Kasumi-1 (cell line): ENCODE data around the gene PCID2.
"Not testable (repeated sequence)": the region's sequence is repeated elsewhere in the genome, so short reads cannot be mapped to it uniquely, and the experiment has no call there.

Source experiments
- DNase-seq, 2 experiments: peaks; one replicate each; lab custom pipeline; 2025; lab: John Stamatoyannopoulos, UW

PCID2 gene

DNA sequence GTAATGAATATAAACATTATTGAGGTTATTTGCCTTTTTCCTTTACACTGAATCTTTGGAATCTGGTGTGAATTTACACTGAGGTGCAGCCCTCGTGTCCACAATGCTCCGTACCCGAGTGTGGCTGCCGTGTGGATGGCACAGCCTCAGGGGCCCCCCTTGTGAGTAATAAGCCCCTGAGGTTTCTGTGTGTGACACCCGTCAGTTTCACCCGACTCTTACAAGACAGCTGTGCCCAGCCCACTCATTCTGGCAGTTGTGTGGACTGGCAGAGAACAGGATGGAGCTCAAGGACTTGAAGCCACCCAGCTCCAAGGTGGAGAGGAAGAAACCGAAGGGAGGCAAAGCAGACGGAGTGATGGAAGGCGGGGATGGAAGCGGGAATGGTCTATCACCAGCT, 42.2 kb downstream of the PCID2 start:
- no peak for DNase-seq

DNA sequence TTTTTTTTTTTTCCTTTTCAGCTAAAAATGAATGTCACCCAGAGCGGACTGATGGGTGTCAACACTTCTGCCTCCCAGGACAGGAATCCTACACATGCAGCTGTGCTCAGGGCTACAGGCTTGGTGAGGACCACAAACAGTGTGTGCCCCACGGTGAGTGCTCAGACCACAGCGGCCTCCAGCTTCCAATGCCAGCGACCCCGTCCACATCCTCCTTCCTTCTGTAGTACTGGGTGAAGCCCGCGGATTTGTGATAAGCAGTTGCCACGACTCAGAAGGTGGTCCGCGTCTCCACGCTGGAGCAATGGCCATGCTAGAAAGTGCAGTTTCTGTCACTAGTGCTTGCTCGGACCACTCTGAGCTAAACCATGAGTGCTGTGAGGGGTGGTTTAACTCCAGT, 44.0 kb downstream of the PCID2 start:
- no peak for DNase-seq

DNA sequence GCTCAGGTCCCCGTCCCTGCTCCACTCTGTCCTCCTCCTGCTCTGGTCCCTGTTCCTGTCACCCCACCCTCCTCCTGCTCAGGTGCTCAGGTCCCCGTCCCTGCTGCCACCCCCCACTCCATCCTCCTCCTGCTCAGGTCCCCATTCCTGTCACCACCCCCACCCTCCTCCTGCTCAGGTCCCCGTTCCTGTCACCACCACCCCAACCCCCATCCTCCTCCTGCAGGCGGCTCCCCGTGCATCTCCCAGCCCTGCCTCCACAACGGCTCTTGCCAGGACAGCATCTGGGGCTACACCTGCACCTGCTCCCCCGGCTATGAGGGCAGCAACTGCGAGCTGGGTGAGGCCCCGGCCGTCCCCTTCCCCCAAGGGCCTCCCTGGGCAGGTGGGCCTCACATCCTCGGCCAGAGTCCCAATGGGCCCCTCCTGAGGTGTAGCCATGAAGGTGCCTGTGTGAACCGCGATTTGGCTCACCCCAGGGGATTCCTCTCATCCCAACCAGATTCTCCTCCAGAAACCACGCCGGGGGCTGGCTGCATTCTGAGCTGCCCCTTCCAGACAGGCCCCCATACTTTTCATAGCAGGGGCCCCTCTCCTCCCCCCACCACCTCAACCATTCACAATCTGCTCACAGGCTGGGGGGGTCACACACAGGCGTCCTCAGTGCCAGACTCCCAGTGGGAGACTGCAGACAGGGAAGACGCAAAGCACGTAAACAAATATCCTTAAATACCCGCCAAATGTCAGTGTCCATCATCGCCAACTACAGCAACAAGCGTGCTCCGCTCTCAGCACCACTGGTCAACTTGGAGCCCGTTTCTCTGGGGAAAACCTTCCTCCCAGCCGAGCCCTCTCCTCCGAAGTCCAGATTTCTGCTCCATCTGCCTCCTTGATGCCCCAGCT, 45.4 kb downstream of the PCID2 start:
- DNase-seq: no peak

DNA sequence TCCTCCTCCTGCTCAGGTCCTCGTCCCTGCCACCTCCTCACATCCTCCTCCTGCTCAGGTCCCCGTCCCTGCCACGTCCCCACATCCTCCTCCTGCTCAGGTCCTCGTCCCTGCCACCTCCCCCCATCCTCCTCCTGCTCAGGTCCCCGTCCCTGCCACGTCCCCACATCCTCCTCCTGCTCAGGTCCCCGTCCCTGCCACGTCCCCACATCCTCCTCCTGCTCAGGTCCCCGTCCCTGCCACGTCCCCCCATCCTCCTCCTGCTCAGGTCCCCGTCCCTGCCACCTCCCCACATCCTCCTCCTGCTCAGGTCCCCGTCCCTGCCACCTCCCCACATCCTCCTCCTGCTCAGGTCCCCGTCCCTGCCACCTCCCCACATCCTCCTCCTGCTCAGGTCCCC, 46.5 kb downstream of the PCID2 start:
- DNase-seq: not testable (repeated sequence)

DNA sequence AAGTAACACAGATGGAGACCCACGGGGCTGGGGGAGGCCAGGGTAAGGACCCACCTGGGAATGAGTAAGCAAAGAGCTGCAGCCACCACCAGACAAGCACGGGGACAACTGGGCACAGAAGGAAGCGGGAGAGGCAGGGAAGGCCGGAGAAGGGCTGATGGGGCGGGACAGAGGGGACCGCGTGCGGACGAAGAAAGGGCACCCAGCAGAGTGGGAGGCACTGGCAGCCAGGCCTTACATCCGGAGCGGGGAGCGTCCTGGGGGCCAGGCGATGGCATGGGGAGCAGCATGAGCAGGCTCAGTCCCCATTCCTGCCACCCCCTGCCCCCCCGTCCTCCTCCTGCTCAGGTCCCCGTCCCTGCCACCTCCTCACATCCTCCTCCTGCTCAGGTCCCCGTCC, 47.0 kb downstream of the PCID2 start:
- DNase-seq: no peak

DNA sequence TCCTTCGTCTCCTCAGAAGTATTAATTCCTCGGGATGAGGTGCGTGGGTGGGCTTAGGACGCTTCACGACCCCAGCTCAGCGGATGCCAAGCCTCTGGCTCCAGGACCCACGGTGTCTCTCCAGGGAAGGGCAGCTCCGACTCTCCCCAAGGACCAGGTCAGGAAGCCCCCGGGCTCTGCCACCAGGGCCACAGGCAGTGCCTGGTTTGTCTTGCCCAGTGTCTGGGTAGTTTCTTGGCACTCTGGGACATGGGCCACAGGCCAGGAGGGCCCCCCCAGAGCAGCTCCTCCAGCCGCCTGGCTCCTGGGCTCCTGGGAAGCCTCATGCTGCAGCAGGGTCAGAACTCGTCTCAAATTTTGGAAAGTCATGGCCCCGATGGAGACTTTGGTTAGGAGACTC, 47.5 kb downstream of the PCID2 start:
- DNase-seq: no peak

DNA sequence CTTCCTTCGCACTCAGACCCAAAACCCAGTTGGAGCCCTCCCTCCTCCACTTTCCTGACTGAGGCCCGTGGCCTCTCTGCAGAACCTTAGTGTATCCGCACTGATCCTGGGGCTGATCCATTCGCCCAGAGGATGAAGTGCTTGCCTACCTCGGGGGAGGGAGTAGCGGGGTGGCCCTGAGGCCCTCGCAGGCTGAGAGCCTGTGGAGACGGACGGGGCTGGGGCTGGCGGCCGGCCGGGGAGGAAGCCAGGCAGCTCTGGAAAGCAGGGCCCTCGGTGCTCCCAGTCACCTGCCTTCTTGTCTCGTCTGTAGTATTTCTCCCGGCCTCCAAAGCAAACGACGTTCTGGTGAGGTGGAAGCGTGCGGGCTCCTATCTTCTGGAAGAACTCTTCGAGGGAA, 48.8 kb downstream of the PCID2 start:
- DNase-seq: no peak

GRCh38 chr13:113158946-113159345, 49.5 kb downstream of the PCID2 start:
- no peak for DNase-seq

GRCh38 chr13:113157929-113158747, 50.3 kb downstream of the PCID2 start, which contains the start of gene PROZ:
PROZ (plus strand) TSS chr13:113158648; CDS start chr13:113158661, 13 bp downstream.
- no peak for DNase-seq

DNA sequence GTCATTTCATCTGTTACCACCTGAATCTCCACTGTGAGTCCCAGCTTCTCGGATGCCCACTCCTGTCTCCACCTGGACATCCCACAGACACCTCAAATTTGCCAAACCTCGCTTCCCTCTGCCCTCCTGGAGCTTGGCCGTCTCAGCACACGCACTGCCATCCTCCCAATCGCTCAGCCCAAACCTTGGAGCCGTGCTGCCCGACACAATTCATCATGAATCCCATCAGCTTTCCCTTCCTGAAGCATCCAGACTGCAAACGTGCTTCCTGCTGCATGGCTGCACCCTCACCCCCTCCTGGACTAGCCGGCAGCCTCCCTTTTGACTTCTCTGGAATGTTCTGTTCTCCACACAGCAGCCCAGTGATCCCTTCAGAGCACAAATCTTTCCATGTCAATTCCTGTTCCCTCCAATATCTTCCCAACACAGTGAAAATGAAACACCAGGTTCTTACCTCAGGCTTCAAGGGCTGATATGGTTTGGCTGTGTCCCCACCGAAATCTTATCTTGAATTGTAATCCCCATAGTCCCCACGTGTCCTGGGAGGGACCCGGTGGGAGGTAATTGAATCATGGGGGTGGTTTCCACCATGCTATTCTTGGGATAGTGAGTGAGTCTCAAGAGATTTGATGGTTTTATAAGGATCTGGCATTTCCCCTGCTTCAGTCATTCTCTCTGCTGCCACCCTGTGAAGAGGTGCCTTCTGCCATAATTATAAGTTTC, 51.1 kb downstream of the PCID2 start:
- no peak for DNase-seq

GRCh38 chr13:113155982-113156655, 52.4 kb downstream of the PCID2 start:
- no peak for DNase-seq

DNA sequence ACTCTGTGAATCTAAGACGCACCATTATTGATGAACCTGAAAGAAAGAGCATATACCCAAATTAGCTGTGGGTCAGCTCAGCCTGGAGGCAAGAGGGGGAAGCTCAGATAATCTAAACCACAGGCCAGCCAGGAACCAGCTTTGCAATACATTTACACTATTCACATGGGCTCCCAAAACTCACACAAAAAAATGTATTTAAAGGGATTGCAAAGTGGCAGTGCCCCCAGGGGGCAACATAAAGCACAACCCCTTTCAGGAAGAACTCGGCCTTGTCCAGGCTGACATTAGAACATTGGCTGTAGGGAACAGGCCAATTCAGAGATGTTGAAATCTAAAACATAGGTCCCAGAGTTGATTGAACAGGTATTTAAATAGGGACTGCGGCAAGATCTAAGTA, 53.3 kb downstream of the PCID2 start:
- no peak for DNase-seq

DNA sequence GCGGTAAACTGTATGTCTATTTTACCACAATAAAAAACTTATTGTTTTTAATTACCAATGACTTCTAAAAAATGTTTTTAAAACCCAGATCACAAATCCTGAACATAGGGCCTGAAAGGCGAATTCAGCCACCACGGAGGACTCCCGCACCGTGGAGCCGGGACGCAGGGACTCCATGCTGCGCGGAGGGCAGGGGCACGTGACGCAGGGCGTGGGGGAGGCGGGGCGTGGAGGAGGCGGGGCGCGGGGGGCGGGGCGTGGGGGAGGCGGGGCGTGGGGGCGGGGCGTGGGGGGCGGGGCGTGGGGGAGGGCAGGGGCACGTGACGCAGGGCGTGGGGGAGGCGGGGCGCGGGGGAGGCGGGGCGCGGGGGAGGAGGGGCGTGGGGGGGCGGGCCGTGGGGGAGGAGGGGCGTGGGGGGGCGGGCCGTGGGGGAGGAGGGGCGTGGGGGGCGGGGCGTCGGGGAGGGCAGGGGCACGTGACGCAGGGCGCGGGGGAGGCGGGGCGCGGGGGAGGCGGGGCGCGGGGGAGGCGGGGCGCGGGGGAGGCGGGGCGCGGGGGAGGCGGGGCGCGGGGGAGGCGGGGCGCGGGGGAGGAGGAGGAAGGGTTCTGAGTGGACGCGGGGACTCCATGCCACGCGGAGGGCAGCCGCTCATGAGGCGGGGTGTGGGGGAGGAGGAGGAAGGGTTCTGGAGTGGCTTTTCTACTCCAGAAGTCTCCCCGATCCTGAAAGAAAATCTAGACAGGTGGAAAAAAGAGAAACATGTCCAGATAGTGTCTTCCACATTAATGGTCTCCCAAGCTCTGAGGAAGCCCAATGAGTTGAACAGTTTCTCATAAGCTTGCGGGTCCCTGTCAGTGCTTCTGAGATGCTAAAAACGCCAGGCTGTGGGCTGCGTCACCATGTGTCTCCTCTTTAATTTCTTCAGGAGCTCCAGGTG, 54.4 kb downstream of the PCID2 start:
- DNase-seq: peak; percentile 37 to 42

- DNase-seq: no peak
These were observed 55.3 kb downstream of the PCID2 start for GRCh38 chr13:113152984-113153809.

DNA sequence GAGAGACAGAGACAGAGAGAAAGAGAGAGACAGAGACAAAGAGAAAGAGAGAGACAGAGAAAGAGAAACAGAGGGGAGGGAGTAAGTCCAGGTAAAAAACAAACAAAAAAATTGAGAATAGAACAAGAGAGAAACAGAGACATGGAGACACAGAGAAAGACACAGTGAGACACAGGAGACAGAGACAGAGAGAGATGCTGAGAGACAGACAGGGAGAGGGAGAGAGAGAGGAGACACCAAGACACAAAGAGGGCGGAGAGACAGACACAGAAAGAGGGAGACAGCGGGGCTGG, 55.8 kb downstream of the PCID2 start:
- DNase-seq: no peak

GRCh38 chr13:113151745-113152690, 56.5 kb downstream of the PCID2 start:
- DNase-seq: no peak

DNA sequence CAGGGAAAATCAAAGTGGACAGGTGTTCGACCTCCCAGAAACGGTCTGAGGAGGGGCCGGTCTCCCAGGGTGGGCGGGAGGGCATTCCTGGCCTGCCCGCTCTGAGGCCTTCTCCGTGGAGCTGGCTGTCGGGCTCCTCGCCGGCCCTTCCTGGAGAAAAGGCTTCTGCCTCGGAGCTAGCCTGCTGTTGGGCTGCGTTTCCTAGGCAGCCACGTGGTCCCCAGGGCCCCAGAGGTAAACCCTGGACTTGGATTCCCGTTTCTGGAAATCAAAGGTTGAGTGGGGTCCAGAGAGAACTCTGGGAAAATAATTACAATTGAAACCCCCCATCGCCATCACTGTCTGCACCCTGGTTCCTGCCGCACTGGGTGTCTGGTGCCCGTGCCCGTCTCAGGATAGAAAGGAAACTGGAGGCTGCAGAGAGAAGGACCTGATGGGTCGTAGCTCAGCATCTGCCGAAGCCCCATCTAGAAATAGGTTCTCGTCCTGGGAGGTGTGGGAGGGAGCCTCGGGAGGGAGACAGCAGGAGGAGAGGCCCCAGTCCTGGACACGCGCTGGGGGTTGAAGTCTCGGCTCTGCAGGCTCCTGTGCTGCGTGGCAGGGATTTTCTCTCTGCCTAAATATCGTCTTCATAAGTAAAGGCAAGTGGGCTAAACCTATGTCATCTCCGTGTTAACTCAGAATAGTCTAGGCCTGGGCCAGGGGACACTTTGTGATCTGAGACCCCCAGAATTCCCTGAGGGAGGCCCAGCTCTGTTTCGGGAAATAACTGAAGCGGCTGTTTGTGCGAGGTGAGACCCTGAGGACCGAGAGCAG, 57.7 kb downstream of the PCID2 start:
- no peak for DNase-seq
